ENCODE data around the gene PHC2.

- TF ChIP-seq POLR2AphosphoS5 (IDR thresholded peaks at IDR 0.05; ENCODE audit: low read depth, low read length) (no peak), TAF1 (IDR thresholded peaks at IDR 0.05; ENCODE audit: low read depth, low read length) (no peak), SPI1 (IDR thresholded peaks at IDR 0.05; ENCODE audit: low read depth, low read length) (no peak), POLR2A (IDR thresholded peaks at IDR 0.05; ENCODE audit: low read depth, low read length) (no peak), POU2F2 (IDR thresholded peaks at IDR 0.05; ENCODE audit: low read depth, low read length) (no peak)
Observed at GRCh38 chr1:33468011-33468410, 37.1 kb upstream of the PHC2 start.
